ENCODE data around the gene RPS16. TPM values are rescaled to one million over a fixed set of nuclear protein-coding genes. Genes with fewer than 3 reads are reported as not detected.

RPS16 gene
- total and polyA plus RNA-seq, 2 of the 13 experiments (the other 11 are each of a cell fraction or from before 2014, with no cell fraction given) = 488 to 2,583 TPM

GRCh38 chr19:39469036-39469435 is 33.3 kb upstream of the RPS16 start (continued):
- TF ChIP-seq SRF (IDR thresholded peaks at IDR 0.05; ENCODE audit: low read depth, low read length) (no peak), ZNF20 (CRISPR knock-in tag; IDR thresholded peaks at IDR 0.05) (no peak), ATF1 (CRISPR knock-in tag; IDR thresholded peaks at IDR 0.05) (no peak), PHF5A (CRISPR knock-in tag; IDR thresholded peaks at IDR 0.05; ENCODE audit: low read depth, unreplicated experiment) (no peak), RNF219 (CRISPR knock-in tag; IDR thresholded peaks at IDR 0.05) (no peak), ATRX (CRISPR knock-in tag; IDR thresholded peaks at IDR 0.05; ENCODE audit: borderline replicate concordance) (no peak), ZFP36L2 (CRISPR knock-in tag; IDR thresholded peaks at IDR 0.05) (no peak), MAX (IDR thresholded peaks at IDR 0.05) (no peak), SIX1 (CRISPR knock-in tag; IDR thresholded peaks at IDR 0.05; ENCODE audit: borderline replicate concordance) (no peak)

- DNase-seq (ENCODE audit: low spot score) (no peak), FAIRE-seq (no peak), ATAC-seq (no peak)
- ChIA-PET POLR2A (no interaction called here), CTCF (ENCODE audit: low intra/inter-chr PET ratio, low total read pairs) (no interaction called here)
- H2AFZ ChIP-seq (ENCODE audit: low read length) = no peak overlapping the region
- H3K4me3 ChIP-seq (replicated peaks in 1 of 3; ENCODE audit: insufficient read depth in 1 of 3, low read depth in 2 of 3, low read length in 3 of 3) = no peak overlapping the region
- H3K9ac ChIP-seq (ENCODE audit: insufficient read depth, low read depth, low read length) = no peak overlapping the region
- 100% methylated on average over 2 of the region's 7 CpGs for WGBS (ENCODE audit: low lambda C conversion rate)
- no peaks in the 10 kb centered on the region for H3K79me2 ChIP-seq (ENCODE audit: insufficient read depth, low read length)
- no peak overlapping the region for H3K27ac ChIP-seq (ENCODE audit: extremely low read length, insufficient read depth, low read length)
- H3K9me3 ChIP-seq (ENCODE audit: low read length) = no peaks in the 10 kb centered on the region
- H3K4me2 ChIP-seq (ENCODE audit: low read depth, low read length) = no peak overlapping the region
- H3K36me3 ChIP-seq (replicated peaks in 1 of 2; ENCODE audit: control insufficient read depth in 1 of 2, insufficient read depth in 2 of 2, low read length in 2 of 2) = peaks cover 56 to 91% of the 10 kb centered on the region in 2 experiments
- H4K20me1 ChIP-seq (ENCODE audit: insufficient read depth, low read length) = no peaks in the 10 kb centered on the region
- BruUV-seq (replicated peaks) = no TSS peak
- H3K4me1 ChIP-seq (ENCODE audit: insufficient read depth, low read length) = no peaks in the 10 kb centered on the region
- intact Hi-C loops (cut with micrococcal nuclease; ENCODE audit: unreplicated experiment) (no loop called here), in situ Hi-C loops (cut with HindIII; ENCODE audit: extremely low pct_ligation_motif_present, low pct_unique_long_range_greater_than_20kb) (no loop called here)
- H3K27me3 ChIP-seq (ENCODE audit: control insufficient read depth in 1 of 2, insufficient read depth in 2 of 2, low read length in 2 of 2) = no peaks in the 10 kb centered on the region
- TF ChIP-seq ISX (CRISPR knock-in tag; conservative IDR thresholded peaks at IDR 0.05) (no peak), RBM22 (optimal IDR thresholded peaks at IDR 0.05; ENCODE audit: low read length) (no peak), BORCS8-MEF2B (CRISPR knock-in tag; IDR thresholded peaks at IDR 0.05) (no peak), ONECUT2 (CRISPR knock-in tag; IDR thresholded peaks at IDR 0.05) (no peak), ZNF644 (CRISPR knock-in tag; IDR thresholded peaks at IDR 0.05; ENCODE audit: low read depth) (no peak), ATF5 (CRISPR knock-in tag; IDR thresholded peaks at IDR 0.05; ENCODE audit: low read depth) (no peak), ZNF781 (CRISPR knock-in tag; IDR thresholded peaks at IDR 0.05; ENCODE audit: borderline replicate concordance, not compliant biosample characterization) (no peak), POLR2AphosphoS5 (IDR thresholded peaks at IDR 0.05; ENCODE audit: low read depth, low read length) (no peak), ZNF879 (CRISPR knock-in tag; IDR thresholded peaks at IDR 0.05) (no peak), TARDBP (CRISPR knock-in tag; IDR thresholded peaks at IDR 0.05) (no peak), ZNF12 (CRISPR knock-in tag; IDR thresholded peaks at IDR 0.05) (no peak), ZNF749 (CRISPR knock-in tag; IDR thresholded peaks at IDR 0.05; ENCODE audit: borderline replicate concordance) (no peak), ZNF138 (CRISPR knock-in tag; IDR thresholded peaks at IDR 0.05; ENCODE audit: low read depth) (no peak)
These were observed 32.2 kb upstream of the RPS16 start for GRCh38 chr19:39467941-39468340.

Data from HepG2 (cell line).